ENCODE data around the gene STRADB.
A peak's percentile ranks its signal among the peaks of the same experiment; 100 is the strongest.
"Not testable (repeated sequence)": the region's sequence is repeated elsewhere in the genome, so short reads cannot be mapped to it uniquely, and the experiment has no call there.

STRADB gene, protein sequence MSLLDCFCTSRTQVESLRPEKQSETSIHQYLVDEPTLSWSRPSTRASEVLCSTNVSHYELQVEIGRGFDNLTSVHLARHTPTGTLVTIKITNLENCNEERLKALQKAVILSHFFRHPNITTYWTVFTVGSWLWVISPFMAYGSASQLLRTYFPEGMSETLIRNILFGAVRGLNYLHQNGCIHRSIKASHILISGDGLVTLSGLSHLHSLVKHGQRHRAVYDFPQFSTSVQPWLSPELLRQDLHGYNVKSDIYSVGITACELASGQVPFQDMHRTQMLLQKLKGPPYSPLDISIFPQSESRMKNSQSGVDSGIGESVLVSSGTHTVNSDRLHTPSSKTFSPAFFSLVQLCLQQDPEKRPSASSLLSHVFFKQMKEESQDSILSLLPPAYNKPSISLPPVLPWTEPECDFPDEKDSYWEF

DNA sequence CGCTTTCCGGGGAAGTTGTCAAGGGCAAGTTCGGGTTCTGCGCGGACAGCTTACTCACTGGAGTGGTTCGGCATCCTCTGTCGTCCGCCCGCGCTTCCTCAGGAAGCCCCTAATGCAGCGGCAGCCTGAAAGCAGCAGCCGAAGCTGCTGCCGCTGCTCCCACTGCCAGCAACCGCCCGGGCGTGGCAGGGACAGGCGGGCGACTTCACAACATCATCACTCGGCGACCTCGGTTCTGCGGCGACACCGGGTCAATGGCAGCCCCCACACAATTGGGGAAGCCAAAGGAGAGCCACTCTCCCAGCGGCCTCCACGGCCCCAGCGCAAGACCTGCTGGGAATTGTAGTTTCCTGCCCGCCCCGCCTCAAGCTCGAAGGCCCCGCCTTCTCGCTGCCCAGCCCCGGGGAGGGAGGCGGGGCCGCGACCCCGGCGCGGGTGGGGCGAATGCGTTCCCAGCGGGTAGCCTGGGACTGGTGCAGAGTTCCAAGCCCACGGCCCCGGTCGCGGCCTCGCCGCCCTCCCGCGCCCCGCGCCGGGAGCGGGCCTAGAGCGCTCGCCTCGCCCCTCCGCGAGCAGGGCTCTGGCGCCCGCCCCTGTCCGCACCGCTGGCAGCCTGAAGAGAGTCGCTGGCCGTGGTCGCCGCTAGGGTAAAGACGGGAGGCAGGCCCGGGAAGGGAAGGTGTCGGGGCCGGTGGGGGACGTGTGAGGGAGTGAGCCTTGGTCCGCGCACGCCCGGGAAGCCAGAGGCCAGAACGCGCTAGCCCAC lies at the start of gene STRADB, which contains the start of gene TRAK2:
Gene STRADB (plus strand): TSS at position 449 of the 766 bp plus-strand sequence. CDS start 3,101 bp downstream, outside the sequence.
Gene TRAK2 (minus strand): TSS at position 167 of the 766 bp plus-strand sequence. CDS start 30,951 bp downstream, outside the sequence.
- no peak for FAIRE-seq

DNA sequence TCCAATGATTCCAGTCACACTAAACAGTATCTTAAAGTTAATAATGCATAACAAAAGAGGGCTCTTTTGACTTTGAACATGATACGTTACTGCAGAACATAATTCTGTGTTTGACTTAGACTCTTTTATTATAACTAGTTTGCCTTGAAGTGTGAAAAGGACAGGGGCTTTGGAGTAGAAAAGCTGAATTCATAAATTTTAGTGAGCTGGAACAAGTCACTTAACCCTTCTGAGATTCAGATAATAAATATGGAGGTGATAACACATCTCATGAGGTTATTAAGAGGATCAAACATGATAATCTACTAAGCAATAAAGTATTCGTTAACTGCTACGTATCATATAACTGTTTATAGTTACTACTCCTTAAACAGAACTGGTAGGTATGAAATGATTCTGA lies 49.7 kb upstream of the STRADB start:
- no peak for FAIRE-seq

DNA sequence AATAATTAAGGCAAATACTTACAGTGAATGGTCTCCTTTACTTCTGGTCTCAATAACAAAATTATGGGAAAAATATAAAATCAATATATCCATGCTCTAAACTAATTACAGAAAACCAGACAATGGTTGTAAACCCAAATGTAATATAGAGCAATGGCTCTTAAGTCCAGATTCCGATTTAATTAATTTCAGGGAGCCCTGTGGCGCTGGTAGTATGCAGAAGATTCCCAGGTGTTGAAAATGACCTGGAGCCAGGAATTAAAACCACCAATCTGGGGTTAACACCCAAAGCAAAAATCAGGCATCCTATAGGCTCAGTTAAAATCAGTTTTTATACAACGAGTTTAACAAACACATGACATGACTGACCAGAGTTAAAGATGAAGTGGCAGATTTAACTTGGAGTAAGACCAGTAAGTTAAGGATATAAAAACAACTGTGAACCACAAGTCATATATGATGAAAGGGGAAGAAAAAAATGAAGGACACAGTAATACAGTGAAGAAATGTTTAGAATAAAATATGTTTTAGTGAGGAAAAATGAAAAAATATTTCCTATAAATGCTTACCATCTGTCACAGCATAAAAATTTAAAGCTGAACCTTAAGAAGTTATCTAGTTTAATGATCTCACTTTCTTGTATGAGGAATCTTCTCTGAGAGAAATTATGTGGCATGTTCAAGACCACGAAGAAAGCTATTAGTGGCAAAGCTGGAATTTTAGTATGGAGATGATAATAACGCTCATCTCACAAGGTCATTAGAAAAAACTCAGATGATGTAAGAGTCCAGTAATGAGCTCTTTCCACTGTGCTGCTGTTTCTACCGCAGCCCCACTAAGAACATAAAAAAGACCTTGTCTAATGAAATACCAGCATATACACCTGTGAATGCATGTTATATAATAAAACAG lies 48.6 kb upstream of the STRADB start:
- no peak for FAIRE-seq

GRCh38 chr2:201403880-201404279 lies 47.7 kb upstream of the STRADB start:
- no peak for FAIRE-seq

GRCh38 chr2:201404699-201405280 lies 46.8 kb upstream of the STRADB start:
- no peak for FAIRE-seq

- FAIRE-seq, result peak; percentile 43
Measured at GRCh38 chr2:201406077-201406662, 45.4 kb upstream of the STRADB start.

- FAIRE-seq, result no peak
Measured at GRCh38 chr2:201407265-201407664, 44.3 kb upstream of the STRADB start.

DNA sequence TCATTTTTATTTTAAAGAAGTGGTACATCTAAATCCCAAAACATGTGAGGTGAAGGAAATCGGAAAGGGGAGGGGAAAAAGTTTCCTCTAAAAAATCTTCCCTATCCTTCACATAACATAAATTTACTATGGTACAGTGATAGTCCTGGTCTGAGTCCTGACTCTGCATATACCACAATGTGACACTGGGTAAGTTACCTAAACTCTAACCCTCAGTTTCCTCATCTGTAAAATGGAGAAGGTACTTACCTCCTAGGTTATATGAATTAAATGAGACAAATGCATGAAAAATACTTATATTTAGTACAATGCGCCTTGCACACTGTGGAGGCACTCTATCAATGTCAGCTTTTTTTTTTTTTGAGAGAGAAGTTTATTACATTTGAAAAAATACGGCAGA lies 42.6 kb upstream of the STRADB start:
- FAIRE-seq, result no peak

- FAIRE-seq, result no peak
Measured at GRCh38 chr2:201411421-201411820, 40.1 kb upstream of the STRADB start.

- FAIRE-seq, result no peak
Measured at GRCh38 chr2:201413143-201413542, 38.4 kb upstream of the STRADB start.

GRCh38 chr2:201413552-201413951 lies 38.0 kb upstream of the STRADB start:
- FAIRE-seq, result no peak

DNA sequence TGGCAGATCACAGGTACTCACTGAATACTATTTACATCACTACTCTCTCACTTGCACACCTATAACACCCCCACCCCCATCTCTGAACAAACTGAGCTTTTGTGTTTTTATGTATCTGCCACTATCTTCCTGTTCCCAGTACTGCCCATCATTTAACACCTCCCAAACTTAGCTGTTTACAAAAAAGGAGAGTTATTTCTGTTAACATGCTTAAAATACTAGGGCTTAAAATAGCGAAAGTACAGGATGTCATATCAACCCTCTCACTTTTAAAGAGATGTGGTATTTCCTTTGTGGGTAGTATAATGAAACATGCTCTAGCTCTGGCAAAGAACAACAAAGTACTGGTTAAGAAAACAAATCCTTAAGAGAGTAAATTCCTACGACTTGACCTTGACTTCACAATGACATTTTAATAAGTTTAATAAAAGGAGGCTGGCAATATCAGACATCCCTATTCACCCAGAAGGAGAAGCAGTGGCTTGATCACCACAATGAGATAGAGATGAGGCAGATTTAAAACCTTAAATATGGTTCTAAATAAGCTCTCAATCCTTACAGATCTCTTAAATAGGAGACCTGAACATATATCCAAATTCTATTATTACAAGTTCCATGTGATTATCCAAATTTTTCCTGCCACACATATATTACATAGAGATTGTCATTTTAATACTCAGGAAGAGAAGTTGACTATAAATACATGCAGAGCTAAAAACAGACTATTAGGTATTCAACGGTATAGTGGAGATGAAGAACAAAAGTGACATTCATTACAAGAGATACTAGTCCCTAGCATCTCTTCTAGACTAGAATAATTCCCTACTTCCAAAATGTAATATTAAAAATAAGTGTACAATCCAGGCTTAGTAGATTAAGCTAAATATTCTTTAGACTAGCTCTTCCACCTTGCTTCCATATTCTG lies 37.2 kb upstream of the STRADB start:
- FAIRE-seq, result no peak

DNA sequence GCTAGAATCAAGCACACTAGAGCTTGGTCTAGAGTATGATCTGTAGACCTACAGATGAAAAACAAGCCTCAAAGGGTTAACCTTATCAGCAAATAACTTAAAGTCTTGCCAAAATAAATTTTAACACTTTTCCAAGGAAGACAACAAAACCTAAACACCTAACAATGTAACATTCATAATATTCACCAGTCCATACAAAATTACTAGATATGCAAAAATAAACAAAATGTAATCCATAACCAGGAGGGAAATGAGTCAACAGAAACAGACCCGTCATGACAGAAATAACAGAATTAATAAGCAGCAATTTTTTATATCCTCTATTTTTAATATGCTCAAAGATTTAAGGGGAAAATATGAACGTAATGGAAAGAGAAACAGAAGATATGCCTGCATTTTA lies 36.4 kb upstream of the STRADB start:
- FAIRE-seq, result no peak

DNA sequence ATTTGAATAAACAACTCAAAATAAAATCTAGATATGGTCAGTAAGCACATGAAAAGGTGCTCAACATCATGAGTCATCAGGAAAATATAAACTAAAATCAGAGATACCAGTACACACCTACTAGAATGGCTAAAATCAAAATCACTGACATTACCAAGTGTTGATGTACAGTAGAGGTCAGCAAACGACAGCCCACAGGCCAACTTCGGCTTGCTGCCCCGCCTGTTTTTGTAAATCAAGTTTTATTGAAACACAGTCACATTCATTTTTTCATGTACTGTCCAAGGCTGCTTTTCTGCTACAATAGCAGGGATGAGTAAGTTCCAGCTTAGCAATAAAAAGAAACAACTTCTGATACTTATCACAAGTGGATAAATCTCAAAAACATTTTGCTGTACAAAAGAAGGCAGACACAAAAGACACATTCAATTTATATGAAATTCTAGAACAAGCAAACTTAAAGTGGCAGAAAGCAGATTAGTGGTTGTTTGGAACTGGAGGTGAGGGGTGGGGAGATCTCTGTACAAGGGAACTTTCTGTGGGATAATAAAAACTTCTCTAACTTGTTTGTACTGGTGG lies 32.4 kb upstream of the STRADB start:
- FAIRE-seq, result no peak

DNA sequence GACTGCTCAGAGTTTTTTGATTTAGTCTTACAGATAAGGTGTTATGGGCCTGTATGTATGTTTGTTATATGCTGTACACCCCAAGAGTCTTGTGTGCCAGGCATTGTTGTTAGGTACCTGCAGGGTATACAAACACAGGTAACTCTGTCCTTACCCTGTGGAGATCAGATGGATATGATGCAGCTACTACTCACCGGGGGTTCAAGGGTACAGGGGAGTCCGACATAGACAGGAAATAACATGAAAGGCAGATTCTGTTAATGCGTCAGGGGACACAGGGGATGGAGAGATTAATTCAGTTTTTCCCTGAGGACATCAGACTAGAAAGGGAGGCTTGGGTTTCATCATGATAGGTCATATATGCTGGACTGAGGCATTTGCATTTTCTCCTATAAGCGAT lies 31.6 kb upstream of the STRADB start:
- no peak for FAIRE-seq

GRCh38 chr2:201420442-201421113 lies 31.0 kb upstream of the STRADB start:
- peak; percentile 5 for FAIRE-seq

GRCh38 chr2:201425952-201426351 lies 25.6 kb upstream of the STRADB start:
- FAIRE-seq, result no peak

DNA sequence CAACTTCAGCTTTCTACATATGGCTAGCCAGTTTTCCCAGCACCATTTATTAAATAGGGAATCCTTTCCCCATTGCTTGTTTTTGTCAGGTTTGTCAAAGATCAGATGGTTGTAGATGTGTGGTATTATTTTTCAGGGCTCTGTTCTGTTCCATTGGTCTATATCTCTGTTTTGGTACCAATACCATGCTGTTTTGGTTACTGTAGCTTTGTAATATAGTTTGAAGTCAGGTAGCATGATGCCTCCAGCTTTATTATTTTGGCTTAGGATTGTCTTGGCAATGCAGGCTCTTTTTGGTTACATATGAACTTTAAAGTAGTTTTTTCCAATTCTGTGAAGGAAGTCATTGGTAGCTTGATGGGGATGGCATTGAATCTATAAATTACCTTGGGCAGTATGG lies 23.2 kb upstream of the STRADB start:
- not testable (repeated sequence) for FAIRE-seq

DNA sequence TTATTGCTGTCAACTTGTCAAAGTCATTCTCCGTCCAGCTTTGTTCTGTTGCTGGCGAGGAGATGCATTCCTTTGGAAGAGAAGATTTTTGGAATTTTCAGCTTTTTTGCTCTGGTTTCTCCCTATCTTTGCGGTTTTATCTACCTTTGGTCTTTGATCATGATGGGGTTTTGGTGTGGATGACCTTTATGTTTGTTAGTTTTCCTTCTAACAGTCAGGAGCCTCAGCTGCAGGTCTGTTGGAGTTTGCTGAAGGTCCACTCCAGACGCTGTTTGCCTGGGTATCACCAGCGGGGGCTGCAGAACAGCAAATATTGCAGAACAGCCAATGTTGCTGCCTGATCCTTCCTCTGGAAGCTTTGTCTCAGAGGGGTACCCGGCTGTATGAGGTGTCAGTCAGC lies 21.7 kb upstream of the STRADB start:
- not testable (repeated sequence) for FAIRE-seq

DNA sequence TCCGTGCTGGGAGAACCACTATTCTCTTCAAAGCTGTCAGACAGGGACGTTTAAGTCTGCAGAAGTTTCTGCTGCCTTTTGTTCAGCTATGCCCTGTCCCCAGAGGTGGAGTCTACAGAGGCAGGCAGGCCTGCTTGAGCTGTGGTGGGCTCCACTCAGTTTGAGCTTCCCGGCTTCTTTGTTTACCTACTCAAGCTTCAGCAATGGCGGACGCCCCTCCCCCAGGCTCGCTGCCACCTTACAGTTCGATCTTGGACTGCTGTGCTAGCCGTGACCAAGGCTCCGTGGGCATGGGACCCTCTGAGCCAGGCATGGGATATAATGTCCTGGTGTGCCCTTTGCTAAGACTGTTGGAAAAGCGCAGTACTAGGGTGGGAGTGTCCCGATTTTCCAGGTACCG lies 21.2 kb upstream of the STRADB start:
- not testable (repeated sequence) for FAIRE-seq

All from colon (tissue), 2 donors.